NCI-H82 treated with DMSO at 0.1 percent for 48 hours (cell line): ENCODE data around the gene BLOC1S5.
"Not testable (repeated sequence)": the region's sequence is repeated elsewhere in the genome, so short reads cannot be mapped to it uniquely, and the experiment has no call there.

Experiments used
- DNase-seq: peaks from one replicate; lab custom pipeline; 2025; ENCODE audit not compliant: unreplicated experiment; lab: John Stamatoyannopoulos, UW

Gene BLOC1S5

DNA sequence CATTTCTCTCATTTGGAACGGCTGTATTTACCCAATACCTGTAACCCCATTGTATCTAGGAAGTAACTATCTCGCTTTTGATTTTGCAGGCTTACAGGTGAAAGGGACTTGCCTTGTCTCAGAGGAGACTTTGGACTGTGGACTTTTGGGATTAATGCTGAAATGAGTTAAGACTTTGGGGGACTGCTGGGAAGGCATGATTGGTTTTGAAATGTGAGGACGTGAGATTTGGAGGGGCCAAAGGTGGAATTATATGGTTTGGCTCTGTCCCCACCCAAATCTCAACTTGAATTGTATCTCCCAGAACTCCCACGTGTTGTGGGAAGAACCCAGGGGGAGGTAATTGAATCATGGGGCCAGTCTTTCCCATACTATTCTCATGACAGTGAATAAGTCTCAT is 18.4 kb downstream of the BLOC1S5 start:
- not testable (repeated sequence) for DNase-seq

DNA sequence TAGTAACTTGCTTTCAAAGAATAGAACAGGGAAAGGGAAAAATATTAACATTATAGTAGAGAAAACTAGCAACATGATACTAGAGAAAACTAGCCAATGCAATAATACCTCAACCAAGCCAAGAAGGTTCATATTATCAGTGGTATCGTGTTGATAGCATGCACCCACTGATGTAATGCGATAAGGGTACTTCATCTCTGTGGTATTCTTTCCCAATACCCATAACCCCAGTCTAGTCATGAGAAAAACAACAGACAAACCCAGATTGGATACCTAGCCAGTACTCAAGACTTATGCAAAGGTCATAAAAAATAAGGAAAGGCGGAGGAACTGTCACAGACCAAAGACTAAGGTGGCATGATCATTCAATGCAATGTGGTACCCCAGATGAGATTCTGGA is 21.0 kb downstream of the BLOC1S5 start:
- DNase-seq: no peak

DNA sequence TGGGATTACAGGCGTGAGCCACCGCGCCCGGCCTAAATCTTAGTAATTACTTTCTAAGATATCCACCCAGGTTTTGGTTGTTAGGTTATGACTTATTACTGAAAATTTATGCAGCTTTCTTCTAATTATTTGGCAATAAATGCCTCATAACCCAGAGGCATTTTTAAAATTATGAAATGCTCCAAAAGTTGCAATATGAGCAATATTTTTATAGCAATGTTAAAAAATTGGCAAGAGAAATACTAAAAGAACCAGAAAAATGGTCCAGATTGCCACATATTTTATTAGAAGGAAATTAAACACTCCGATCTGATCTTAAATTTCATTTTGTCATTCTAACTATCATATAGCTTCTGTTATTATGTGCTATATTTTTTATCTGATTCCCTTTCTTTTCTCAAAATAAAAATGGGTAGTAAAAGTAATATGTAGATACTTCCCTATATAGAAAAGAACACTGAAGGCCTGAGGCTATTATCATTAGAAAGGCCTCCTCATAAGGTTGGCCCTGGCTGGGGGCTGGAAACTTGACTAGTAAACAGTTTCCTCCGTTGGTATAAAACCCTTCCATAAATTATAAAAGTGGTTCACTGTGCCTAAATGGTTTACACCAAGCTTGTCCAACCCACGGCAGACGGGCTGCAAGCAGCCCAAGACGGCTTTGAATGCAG is 22.1 kb downstream of the BLOC1S5 start:
- DNase-seq: no peak

DNA sequence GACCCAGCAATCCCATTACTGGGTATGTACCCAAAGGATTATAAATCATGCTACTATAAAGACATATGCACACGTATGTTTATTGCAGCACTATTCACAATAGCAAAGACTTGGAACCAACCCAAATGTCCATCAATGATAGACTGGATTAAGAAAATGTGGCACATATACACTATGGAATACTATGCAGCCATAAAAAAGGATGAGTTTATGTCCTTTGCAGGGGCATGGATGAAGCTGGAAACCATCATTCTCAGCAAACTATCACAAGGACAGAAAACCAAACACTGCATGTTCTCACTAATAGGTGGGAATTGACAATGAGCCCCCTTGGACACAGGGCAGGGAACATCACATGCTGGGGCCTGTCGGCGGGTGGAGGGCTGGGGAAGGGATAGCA is 30.1 kb downstream of the BLOC1S5 start:
- not testable (repeated sequence) for DNase-seq

DNA sequence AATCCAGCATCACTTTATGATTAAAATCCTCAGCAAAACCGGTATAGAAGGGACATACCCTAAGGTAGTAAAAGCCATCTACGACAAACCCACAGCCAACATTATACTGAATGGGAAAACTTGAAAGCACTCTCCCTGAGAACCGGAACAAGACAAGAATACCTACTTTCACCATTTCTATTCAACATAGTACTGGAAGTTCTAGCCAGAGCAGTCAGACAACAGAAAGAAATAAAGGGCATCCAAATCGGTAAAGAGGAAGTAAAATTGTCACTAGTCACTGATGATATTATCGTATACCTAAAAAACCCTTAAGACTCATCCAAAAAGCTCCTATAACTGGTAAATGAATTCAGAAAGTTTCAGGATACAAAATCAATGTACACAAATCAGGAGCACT is 33.3 kb downstream of the BLOC1S5 start:
- no peak for DNase-seq

DNA sequence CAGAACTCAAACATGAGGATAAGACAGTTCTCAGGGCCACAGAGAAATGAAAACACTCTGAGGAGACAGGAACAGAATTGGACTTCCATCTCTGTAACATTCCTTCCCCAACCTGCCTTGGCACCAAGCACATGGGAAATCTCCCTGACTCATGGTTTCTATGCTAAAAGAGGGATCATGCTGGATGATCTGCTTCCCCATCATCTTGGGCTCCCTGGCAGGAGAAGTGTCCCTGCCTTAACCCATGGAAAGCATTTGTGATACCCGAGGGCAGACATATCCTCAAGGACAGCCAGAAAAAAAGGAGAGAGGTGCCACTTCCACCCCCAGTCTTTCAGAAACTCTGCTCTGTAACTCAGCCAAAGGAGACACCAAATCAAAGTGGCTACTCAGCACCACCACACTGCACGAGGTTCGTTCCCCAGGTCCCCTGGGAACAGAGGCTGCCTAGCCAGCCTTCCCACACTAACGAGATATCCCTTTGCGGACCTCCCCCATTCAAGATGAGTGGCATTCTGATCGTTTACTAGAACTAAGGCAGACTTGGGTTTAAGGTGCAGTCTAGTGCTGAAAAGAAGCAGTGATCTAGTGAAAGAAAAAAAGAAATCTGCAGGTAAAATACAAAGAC is 34.8 kb downstream of the BLOC1S5 start:
- peak; percentile 50 for DNase-seq

DNA sequence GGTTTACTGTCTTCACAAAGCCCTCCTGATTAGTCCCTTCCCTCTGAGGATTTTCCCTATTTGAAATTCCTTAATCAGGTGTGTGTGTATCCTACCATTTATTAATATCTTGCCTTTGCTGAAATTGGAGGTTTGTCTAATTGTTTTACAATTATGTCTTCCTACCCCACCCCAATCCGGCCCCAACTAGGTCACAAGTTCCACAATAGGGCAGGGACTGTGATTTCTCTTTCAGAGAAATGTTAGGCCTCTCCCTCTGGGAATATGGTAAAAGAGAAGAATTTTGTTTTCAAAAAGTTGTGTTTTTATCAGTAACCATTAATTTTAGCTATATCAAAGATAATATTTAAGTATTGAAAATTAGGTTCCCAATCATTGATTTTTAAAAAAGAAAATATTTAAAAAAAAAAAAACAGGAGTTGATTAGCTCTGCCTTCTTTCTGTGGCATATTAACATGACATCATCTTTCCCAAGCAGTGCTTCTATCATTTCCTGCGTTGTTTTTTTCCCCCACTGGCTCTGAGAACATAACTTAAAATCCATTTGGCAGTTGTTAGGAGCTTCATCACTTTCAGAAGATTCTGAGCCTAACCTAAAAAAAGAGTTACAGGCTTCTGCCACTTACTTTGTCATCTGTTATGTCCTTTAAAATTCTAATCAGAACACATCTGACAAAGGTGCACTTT is 36.1 kb downstream of the BLOC1S5 start:
- no peak for DNase-seq

DNA sequence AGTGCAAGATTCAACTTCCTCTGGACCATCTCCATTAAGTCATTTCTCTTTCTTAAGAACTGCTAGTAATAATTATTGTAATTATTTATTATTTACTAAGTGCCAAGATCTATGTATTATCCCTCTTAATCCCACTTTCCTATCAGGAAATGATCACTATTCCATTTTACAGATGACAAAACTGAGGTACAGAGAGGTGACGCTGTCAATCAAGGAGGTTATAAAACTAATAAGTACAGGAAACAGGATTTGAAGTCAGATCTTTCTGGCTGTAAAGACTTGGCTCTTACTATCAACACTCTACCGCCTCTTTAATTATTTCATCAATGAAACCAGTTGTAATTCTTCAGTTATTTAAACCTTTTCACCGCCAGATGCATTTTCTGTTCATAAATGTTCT is 37.4 kb downstream of the BLOC1S5 start:
- DNase-seq: no peak

DNA sequence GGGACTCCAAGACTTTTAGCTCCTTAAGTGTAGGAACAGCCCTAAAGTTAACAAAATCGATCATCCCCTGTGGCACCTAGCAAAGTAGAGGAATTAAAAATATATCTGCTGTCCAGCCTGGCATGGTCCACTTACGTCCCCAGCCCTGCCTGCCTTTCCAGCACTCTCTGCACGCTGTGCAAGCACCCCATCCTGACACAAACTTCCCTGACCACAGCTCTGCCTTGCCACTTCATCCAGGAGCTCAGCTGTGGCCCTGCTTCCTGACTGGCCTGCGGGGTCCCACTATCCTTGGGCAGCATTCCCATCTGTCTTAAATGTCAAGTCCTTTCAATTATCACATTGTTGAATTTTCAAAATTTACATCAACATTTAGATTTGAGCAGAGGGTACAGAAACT is 39.0 kb downstream of the BLOC1S5 start:
- DNase-seq: no peak

DNA sequence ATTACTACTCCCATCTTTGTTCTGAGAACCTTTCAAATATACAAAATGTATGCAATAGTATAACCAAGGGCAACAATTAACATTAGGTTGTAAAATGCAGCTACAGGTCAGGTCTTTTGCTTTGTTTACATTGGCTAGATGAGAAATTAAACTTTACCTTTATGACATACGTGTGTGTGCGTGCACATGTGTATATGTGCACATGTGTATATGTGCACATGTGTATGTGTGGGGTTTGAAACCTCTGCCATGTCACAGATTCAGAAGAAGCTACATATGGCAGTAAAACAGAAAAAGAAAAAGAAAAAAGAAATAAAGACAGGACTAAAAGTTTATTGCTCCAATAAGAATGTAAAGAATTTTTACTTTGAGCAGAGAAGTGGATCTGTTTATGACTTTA is 40.6 kb downstream of the BLOC1S5 start:
- DNase-seq: no peak

DNA sequence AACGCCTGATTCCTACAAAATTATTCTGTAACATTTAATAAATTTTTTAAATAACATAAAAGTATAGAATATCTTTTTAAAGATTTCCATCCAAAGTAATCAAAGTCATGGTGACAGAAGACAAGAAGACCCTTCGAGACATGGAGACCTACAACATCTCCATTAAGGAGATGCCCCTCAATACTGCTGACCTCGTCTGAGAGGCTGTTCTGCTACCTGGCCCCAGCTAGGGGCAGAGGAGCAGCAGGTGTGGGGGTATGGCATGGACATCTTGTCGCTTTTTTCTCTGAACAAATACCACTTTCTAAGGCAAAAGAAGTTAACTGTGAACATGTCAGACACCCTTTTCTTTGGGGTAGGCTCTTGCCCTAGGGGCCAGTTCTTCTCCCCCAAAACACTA is 44.1 kb downstream of the BLOC1S5 start:
- DNase-seq: no peak

DNA sequence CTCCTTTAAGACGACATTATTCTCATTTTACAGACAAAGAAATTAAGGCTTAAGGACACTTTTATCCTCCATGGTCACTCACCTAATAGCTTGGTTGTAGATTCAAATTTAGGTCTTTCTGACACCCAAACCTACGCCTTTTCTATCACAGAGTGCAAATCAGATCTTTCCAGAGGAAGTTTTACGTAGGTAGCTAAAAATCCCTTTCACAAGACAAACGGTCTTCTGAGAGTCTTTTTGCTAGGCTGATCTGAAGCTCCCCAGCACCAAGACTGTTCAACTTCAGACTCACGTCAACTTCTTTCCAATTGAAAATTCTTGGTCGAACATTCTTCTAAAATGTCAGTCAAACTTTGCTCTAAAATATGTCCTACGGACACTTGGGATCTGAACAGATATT is 46.5 kb downstream of the BLOC1S5 start:
- no peak for DNase-seq

DNA sequence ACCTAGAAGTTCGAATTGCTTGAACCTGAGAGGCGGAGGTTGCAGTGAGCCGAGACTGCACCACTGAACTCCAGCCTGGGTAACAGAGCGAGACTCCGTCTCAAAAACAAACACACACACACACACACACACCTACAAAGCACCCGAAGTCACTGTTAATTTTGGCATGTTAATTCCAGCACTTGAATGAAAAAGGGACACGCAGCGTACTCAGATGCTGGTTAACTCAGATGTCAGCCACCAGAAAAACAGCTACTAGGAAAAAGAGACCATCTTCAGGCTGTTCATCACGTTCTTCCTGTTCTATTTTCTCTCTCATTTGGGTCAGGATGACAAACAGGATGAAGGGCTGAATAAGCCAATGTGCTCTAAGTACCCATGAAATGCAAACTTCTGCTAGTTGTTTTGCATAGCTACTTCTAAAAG is 46.9 kb downstream of the BLOC1S5 start:
- DNase-seq: no peak

DNA sequence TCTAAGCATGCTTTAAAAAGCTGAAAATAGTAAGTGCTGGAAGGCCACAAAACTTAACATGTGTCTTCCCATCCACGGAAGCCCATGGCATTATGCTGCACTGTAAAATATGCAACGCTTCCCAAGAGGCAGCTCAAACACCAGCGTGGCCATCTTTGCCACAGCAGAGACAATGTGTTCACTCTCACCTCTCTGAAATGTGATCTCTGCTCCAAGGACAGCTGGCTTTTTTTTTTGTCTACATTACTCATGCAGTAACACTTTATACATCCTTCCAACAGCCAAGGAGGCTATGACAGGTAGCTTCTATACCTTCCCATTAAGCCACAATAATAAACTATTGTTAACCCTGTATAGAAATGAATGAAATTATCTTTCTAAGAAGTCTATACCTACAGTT is 49.2 kb downstream of the BLOC1S5 start:
- DNase-seq: no peak

DNA sequence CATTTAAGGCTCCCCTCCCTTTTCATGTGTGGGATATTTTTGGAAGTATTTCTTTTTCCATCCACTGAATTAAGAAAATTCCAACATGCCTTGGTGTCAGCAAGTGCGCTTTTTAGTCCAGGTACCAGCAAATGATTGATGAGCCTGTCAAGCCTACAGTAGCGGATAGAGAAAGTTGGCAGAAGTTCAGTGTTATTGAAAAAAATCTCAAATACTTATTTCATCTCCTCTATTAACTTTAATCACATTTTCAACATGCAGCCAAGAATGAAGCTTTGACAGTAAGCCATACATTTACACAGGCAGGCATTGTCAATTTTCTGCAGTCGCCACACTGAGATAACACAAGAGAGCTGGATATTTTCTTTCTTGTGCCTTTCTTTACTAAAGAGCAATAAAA is 50.4 kb downstream of the BLOC1S5 start:
- no peak for DNase-seq

DNA sequence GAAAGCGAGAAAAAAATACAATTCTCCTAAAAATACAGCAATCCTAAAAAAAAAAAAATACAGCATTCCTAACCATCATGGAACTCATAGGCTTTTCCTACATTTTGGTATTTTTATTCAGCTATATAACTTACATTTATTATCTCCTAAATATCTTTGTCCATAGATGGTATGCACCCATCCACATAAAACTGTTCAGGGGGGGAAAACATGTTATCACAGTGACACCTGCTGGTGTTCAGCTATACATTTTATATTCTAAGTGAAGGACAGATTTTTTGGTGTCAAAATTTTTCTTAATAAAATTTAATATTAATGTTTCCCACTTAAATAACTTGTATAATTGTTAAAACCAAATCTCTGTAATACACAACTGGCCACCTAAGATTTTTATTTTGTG is 58.0 kb downstream of the BLOC1S5 start:
- DNase-seq: no peak

DNA sequence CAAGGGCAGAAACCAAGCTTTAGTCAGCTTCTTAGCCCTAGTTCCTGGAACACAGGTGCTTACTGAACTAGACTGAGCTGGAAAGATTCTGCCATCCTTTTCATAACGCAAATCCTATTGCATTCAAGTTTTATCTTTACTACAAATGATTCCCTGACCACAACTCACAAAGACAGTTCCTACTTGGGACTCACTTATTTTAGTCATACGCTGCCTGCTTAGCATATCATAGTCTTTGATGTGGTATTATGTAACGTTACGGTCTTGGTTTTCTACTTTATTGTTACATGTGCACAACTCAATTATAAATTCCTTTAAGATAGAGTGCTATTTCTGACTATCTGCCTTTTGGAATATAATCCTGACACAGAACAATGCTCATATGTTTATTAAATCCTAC is 59.1 kb downstream of the BLOC1S5 start:
- no peak for DNase-seq

DNA sequence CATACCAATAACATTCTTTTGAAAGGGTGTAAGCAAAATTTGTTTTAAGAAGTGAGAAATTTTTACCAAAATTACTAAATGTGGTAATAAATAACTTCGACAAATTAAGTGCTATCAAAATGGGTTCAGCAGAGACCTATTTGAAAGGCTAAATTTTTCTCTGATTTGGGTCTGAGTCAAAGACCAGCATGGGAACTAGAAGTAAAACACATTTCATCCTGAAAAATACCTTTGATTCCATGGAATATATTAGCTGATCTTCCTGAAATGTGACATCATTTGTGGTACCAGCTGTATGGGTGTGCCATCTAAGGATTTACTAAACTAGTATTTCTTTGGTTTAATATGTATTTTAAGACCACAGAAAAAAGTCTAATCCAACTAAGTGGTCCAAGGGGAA is 63.6 kb downstream of the BLOC1S5 start:
- DNase-seq: no peak

DNA sequence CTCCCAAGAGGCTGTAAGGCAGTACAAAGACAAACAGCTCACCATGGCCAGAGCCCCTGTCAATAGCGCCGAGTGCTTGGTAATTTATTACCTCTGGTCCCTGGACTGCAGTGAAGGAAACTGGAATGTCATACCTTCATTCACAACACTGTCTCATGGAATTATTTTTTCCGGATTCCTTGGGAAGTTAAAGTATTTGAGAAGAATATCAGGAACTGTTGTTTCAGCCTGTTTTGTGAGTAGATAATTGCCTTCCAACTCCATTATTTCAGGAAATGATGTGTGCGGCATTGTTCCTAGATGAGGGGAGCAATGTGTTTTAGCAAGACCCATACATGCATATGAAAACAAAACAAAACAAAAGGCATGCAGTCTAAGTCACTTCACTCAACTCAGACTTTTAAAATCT is 64.0 kb downstream of the BLOC1S5 start:
- no peak for DNase-seq

DNA sequence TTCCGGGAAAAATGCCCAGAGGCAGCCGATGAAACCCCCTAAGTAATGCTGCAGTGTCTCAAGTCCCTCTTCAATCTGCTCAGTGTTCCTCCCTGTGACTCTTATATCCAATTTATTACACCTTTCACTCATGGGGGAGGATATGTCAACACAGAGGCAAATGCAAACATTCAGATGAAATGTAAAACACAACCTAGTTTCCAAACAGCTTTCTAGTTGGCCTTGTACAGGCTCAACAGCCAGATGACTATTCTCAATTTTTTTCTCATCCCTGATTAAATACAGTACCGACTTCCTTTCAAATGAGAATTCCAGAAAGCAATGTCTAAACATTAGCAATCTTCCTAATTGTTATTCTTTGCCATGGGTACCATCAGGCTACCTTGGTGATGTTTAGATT is 65.0 kb downstream of the BLOC1S5 start:
- DNase-seq: no peak

DNA sequence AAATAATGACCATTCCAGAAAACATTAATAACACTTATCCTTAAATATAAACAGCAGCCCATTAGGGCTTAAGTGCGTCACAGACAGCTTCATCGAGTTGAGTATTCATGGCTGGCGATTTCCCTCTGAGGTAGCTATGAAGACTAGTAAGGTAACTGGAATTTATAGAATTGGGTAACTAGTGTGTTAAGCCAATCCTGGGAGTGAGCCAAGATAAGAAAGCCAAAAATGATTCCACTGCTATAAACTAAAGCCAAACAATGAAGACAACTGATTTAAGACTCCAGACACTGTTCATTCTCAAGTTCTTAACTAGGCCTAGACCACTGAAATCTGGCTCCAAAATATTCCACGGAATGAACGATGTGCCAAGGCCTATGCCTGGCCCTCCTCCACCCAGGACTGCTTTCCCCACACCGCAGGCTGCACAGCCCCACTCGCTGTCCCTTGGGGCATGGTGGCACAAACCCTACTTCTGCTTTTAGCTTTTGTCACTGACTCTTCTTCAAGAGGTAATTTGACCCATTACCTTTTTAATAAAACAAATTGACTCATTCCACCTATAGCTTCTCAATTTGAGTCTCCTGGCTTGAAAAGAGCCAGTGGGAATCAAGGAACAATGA is 66.0 kb downstream of the BLOC1S5 start:
- no peak for DNase-seq

DNA sequence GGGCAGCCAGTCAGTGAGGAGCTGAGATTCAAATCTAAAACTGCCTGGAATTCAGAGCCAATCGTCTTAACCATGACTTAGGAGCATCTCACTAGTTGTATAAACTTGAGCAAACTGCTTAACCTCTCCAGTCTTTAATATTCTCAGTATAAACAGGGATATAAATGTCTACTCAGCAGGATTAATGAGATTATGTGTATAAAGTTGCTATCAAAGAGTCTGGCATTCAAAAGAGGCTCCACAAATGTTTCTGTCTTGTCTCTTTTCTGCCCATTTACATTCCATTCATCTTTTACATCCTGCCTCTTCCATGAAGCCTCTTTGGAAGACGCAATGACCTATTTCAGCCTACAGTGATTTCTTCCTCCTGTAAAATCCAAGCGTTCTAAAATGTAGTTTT is 66.9 kb downstream of the BLOC1S5 start:
- no peak for DNase-seq
